NCI-H524 treated with DMSO at 0.1 percent for 48 hours (cell line): ENCODE data around the gene NBPF1.
"Not testable (repeated sequence)": the region's sequence is repeated elsewhere in the genome, so short reads cannot be mapped to it uniquely, and the experiment has no call there.

Source experiments
- DNase-seq: peaks from one replicate; lab custom pipeline; 2025; lab: John Stamatoyannopoulos, UW

The NBPF1 gene

GRCh38 chr1:16512624-16513411 lies 100.5 kb downstream of the NBPF1 start:
- DNase-seq: not testable (repeated sequence)
